Stimulated activated CD4-positive, alpha-beta T cell treated with anti-CD3 and anti-CD28 coated beads, Interleukin-1b, Interleukin-23, amount 100 ng/mL, for 48 hours (primary cell): Measurements from ENCODE around the gene NPIPA7.
A peak's percentile ranks its signal among the peaks of the same experiment; 100 is the strongest.
"Not testable (repeated sequence)": the region's sequence is repeated elsewhere in the genome, so short reads cannot be mapped to it uniquely, and the experiment has no call there.

Experiments
- DNase-seq: peaks from one replicate; pipeline ENCODE4 v3.0.0-alpha.2; 2020

NPIPA7 gene

GRCh38 chr16:16378840-16379239 is at the start of gene NPIPA7:
NPIPA7 (plus strand) TSS chr16:16379140; CDS start chr16:16379245, 105 bp downstream.
- not testable (repeated sequence) for DNase-seq

DNA sequence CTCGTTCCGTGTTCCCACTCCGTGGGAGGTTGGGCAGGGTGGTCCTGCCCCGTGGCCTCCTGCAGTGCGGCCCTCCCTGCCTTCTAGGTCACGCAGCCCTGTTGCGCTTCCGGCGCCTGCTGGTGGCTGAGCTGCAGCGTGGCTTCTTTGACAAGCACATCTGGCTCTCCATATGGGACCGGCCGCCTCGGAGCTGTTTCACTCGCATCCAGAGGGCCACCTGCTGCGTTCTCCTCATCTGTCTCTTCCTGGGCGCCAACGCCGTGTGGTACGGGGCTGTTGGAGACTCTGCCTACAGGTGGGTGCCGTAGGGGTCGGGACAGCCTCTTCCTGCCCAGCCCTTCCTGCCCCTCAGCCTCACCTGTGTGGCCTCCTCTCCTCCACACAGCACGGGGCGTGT is 47.5 kb upstream of the NPIPA7 start:
- DNase-seq: not testable (repeated sequence)

DNA sequence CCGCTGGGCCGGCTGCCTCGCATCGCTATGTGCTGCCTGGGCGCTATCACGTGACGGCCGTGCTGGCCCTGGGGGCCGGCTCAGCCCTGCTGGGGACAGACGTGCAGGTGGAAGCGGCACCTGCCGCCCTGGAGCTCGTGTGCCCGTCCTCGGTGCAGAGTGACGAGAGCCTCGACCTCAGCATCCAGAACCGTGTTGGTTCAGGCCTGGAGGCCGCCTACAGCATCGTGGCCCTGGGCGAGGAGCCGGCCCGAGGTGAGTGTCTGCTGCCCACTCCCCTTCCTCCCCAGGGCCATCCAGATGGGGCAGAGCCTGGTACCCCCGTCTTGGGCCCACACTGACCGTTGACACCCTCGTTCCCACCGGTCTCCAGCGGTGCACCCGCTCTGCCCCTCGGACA is 21.4 kb upstream of the NPIPA7 start:
- DNase-seq: not testable (repeated sequence)

GRCh38 chr16:16358539-16359240 is 20.2 kb upstream of the NPIPA7 start:
- not testable (repeated sequence) for DNase-seq

GRCh38 chr16:16363595-16363994 is 15.3 kb upstream of the NPIPA7 start:
- DNase-seq: not testable (repeated sequence)

GRCh38 chr16:16364100-16364499 is 14.8 kb upstream of the NPIPA7 start:
- not testable (repeated sequence) for DNase-seq

GRCh38 chr16:16364701-16365100 is 14.2 kb upstream of the NPIPA7 start:
- not testable (repeated sequence) for DNase-seq

DNA sequence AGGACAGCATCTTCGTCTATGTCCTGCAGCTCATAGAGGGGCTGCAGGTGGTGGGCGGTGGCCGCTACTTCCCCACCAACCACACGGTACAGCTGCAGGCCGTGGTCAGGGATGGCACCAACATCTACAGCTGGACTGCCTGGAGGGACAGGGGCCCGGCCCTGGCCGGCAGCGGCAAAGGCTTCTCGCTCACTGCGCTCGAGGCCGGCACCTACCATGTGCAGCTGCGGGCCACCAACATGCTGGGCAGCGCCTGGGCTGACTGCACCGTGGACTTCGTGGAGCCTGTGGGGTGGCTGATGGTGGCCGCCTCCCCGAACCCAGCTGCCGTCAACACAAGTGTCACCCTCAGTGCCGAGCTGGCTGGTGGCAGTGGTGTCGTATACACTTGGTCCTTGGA is 13.6 kb upstream of the NPIPA7 start:
- peak; percentile 0 for DNase-seq

GRCh38 chr16:16365851-16366250 is 13.1 kb upstream of the NPIPA7 start:
- not testable (repeated sequence) for DNase-seq

- peak; percentile 1 for DNase-seq
Measured at GRCh38 chr16:16366552-16367284, 12.2 kb upstream of the NPIPA7 start.

DNA sequence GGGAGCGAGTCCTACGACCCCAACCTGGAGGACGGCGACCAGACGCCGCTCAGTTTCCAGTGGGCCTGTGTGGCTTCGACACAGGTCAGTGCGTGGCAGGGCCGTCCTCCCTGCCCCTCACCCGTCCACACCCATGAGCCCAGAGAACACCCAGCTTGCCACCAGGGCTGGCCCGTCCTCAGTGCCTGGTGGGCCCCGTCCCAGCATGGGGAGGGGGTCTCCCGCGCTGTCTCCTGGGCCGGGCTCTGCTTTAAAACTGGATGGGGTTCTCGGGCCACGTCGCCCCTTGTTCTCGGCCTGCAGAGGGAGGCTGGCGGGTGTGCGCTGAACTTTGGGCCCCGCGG is 11.7 kb upstream of the NPIPA7 start:
- DNase-seq: not testable (repeated sequence)

- DNase-seq: peak; percentile 6
Measured at GRCh38 chr16:16369081-16369856, 9.7 kb upstream of the NPIPA7 start.

- DNase-seq: not testable (repeated sequence)
Measured at GRCh38 chr16:16371136-16371735, 7.7 kb upstream of the NPIPA7 start.

- DNase-seq: not testable (repeated sequence)
Measured at GRCh38 chr16:16374192-16374591, 4.7 kb upstream of the NPIPA7 start.

GRCh38 chr16:16399685-16400084 is 20.7 kb downstream of the NPIPA7 start:
- DNase-seq: not testable (repeated sequence)

- DNase-seq: not testable (repeated sequence)
Measured at GRCh38 chr16:16402333-16402732, 23.4 kb downstream of the NPIPA7 start.

GRCh38 chr16:16404283-16404682 is 25.3 kb downstream of the NPIPA7 start:
- DNase-seq: not testable (repeated sequence)

DNA sequence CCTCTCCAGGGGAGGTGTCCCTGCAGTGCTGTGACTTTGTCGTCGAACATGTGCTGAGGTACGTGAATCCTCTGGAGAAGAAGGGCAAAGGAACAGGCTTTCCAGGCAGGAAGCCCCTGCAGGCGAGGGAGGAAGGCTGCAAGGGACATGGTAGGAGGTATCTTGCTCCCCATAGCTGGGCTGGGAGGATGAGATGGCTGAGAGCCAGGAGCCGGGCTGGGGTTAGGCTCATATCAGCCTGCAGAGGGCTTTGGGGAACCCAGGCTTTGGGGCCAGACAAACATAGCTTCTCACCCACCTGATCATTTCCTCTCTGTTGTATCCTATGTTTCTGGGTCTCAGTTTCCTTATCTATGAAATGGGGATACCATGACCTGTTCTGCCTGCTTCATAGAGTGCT is 26.5 kb downstream of the NPIPA7 start:
- not testable (repeated sequence) for DNase-seq

DNA sequence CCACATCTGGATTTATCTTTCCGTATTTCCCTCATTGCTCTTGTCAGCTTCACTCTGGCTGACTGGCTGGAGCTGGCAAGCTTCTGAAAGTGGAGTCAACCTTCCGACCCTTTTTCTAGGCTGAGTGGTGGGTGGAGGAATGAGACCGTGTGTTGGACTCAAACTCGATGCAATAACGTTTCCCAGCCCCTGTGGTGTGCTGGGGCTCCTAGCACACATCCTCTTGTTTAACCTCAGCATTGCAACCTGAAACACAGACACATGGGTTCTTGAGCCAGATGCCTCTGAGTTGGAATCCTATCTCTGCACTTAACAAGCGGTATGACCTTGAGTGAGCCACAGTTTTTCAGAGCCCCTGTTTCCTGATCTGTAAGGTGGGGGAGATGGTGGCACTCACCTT is 29.5 kb downstream of the NPIPA7 start:
- not testable (repeated sequence) for DNase-seq

DNA sequence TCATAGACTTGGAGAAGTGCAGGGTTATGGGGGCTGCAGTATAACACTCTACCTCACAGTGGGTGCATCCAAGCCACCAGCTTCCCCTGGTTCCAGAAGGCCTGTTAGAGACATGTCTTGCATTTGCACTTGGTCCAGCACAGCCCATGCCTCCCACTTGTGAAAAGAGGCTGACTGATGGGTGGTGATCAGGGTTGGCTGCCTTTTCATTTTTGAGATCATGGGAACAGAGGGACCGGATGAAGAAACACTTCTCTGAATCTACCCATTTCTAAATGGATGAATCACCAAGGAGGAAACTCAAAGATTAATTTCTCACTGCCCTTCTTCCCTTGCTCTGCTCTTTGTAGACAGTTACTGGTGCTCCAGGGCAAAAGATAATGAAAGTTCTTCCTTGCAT is 34.8 kb downstream of the NPIPA7 start:
- DNase-seq: not testable (repeated sequence)

- not testable (repeated sequence) for DNase-seq
Measured at GRCh38 chr16:16417071-16417470, 38.1 kb downstream of the NPIPA7 start.

DNA sequence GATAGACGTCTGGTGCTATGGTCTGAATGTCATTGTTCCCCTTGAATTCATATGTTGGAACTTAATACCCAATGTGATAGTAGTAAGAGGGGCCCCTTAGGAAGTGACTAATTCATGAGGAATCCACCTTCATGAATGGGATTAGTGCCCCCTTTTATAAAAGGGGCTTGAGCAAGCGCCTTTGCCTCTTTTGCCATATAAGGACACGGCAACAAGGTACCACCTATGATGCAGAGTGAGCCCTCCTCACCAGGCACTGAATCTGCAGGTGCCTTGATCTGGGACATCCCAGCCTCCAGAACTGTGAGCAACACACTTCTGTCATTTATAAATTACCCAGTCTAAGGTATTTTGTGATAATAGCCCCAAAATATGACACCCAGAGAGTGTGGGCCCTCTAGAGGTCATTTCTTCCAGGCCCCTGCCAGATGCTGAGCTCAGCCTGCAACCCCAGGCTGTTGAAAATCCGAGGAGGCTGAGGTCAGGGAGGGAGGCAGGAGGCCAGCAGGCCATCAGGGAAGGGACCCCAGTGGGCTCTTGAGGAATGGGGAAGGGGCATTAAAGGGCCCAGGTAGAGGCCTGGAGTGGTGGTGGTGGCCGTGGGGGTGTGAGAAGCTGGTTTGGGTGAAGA is 39.1 kb downstream of the NPIPA7 start:
- not testable (repeated sequence) for DNase-seq
